ENCODE results near the gene CDKN2A.

CDKN2A gene

GRCh38 chr9:21989440-21990189 is 4.6 kb downstream of the CDKN2A start:
- no peak for TF ChIP-seq POLR2AphosphoS5 (IDR thresholded peaks at IDR 0.05; ENCODE audit: low read depth, low read length)
- TF ChIP-seq TAF1 (IDR thresholded peaks at IDR 0.05; ENCODE audit: borderline replicate concordance, insufficient read depth, low read length), result no peak
- TF ChIP-seq REST (IDR thresholded peaks at IDR 0.05; ENCODE audit: insufficient read depth in 1 of 2, low read depth in 2 of 2, low read length in 2 of 2), result no peak
- no peak for TF ChIP-seq SIN3A (IDR thresholded peaks at IDR 0.05; ENCODE audit: borderline replicate concordance, insufficient read depth, low read length)

GRCh38 chr9:21988056-21988990 is 5.9 kb downstream of the CDKN2A start:
- no peak for TF ChIP-seq POLR2AphosphoS5 (IDR thresholded peaks at IDR 0.05; ENCODE audit: low read depth, low read length)
- no peak for TF ChIP-seq REST (IDR thresholded peaks at IDR 0.05; ENCODE audit: insufficient read depth in 1 of 2, low read depth in 2 of 2, low read length in 2 of 2)
- no peak for TF ChIP-seq FOXP2 (optimal IDR thresholded peaks at IDR 0.05; ENCODE audit: borderline replicate concordance, extremely low read depth, extremely low read length, insufficient read depth)
- no peak for TF ChIP-seq TAF1 (IDR thresholded peaks at IDR 0.05; ENCODE audit: borderline replicate concordance, insufficient read depth, low read length)
- no peak for TF ChIP-seq SIN3A (IDR thresholded peaks at IDR 0.05; ENCODE audit: borderline replicate concordance, insufficient read depth, low read length)

- no peak for TF ChIP-seq POLR2AphosphoS5 (IDR thresholded peaks at IDR 0.05; ENCODE audit: low read depth, low read length)
- no peak for TF ChIP-seq TAF1 (IDR thresholded peaks at IDR 0.05; ENCODE audit: borderline replicate concordance, insufficient read depth, low read length)
- no peak for TF ChIP-seq FOXP2 (optimal IDR thresholded peaks at IDR 0.05; ENCODE audit: borderline replicate concordance, extremely low read depth, extremely low read length, insufficient read depth)
- no peak for TF ChIP-seq REST (IDR thresholded peaks at IDR 0.05; ENCODE audit: insufficient read depth in 1 of 2, low read depth in 2 of 2, low read length in 2 of 2)
Measured at GRCh38 chr9:21985964-21986667, 8.1 kb downstream of the CDKN2A start.

GRCh38 chr9:21984101-21984500 is 10.1 kb downstream of the CDKN2A start:
- TF ChIP-seq FOXP2 (optimal IDR thresholded peaks at IDR 0.05; ENCODE audit: borderline replicate concordance, extremely low read depth, extremely low read length, insufficient read depth) (no peak), POLR2AphosphoS5 (IDR thresholded peaks at IDR 0.05; ENCODE audit: low read depth, low read length) (no peak), TAF1 (IDR thresholded peaks at IDR 0.05; ENCODE audit: borderline replicate concordance, insufficient read depth, low read length) (no peak), SIN3A (IDR thresholded peaks at IDR 0.05; ENCODE audit: borderline replicate concordance, insufficient read depth, low read length) (no peak)

- no peak for TF ChIP-seq REST (IDR thresholded peaks at IDR 0.05; ENCODE audit: insufficient read depth in 1 of 2, low read depth in 2 of 2, low read length in 2 of 2)
Measured at GRCh38 chr9:21983561-21983935, 10.6 kb downstream of the CDKN2A start.

Data from PFSK-1 (cell line).